ENCODE results near the gene CLCN6. TPM values are rescaled to one million over a fixed set of nuclear protein-coding genes. Genes with fewer than 3 reads are reported as not detected.

The CLCN6 gene
- total and polyA plus RNA-seq, 4 donors = 5.0 to 9.0 (median 6.5) TPM

DNA sequence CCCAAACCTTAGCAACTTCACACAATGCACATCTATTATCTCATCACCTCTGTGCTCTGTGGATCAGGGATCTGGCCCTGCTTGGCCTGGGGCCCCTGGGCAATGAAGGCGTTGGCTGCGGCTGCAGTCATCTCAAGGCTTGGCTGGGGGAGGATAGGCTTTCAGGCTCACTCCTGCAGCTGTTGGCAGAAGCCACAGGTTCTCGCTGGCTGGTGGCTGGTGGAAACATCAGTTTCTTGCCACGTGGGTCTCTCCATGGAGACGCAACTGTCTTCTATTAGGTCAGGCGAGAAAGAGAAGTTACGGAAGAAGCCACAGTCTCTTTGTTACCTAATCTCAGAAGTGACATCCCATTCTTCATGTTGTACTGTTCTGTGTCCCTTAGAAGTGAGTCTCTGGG lies 45.2 kb downstream of the CLCN6 start:
- Histone ChIP-seq H3K4me1 (ENCODE audit: control insufficient read depth in 4 of 4, insufficient read depth in 4 of 4, low read length in 3 of 4) (no peaks in the 10 kb centered on the region), H3K36me3 (ENCODE audit: control insufficient read depth in 4 of 4, insufficient read depth in 3 of 4, low read depth in 1 of 4, low read length in 3 of 4) (peaks cover 0 to 2% (median 0%) of the 10 kb centered on the region in 4 donors), H3K9me3 (ENCODE audit: control insufficient read depth in 4 of 4, low read length in 3 of 4) (no peaks in the 10 kb centered on the region), H3K4me3 (ENCODE audit: low read depth in 1 of 3, low read length in 3 of 3) (no peak overlapping the region), H3K9ac (ENCODE audit: low read depth in 1 of 2, low read length in 2 of 2) (no peak overlapping the region), H3K27ac (ENCODE audit: low read depth in 1 of 2, low read length in 2 of 2) (no peak overlapping the region), H3K27me3 (ENCODE audit: control insufficient read depth in 4 of 4, insufficient read depth in 4 of 4, low read length in 3 of 4) (no peaks in the 10 kb centered on the region)
- TF ChIP-seq REST (IDR thresholded peaks at IDR 0.05) = no peak
- TF ChIP-seq ATF3 (IDR thresholded peaks at IDR 0.05) = no peak
- no peak for TF ChIP-seq RXRA (IDR thresholded peaks at IDR 0.05)
- DNase-seq (ENCODE audit: low spot score) = no peak
- WGBS = 71% methylated on average over 7 of the region's 7 CpGs

- WGBS = 68% methylated on average over 8 of the region's 8 CpGs
- H3K27me3 ChIP-seq (ENCODE audit: control insufficient read depth in 4 of 4, insufficient read depth in 4 of 4, low read length in 3 of 4) = peaks cover 0 to 15% (median under 1%) of the 10 kb centered on the region in 4 donors
- TF ChIP-seq TAF1 (conservative IDR thresholded peaks at IDR 0.05) = no peak
Measured at GRCh38 chr1:11854519-11854918, 48.5 kb downstream of the CLCN6 start.

GRCh38 chr1:11855430-11855829 lies 49.4 kb downstream of the CLCN6 start:
- Histone ChIP-seq H3K27ac (ENCODE audit: low read depth in 1 of 2, low read length in 2 of 2) (no peak overlapping the region), H3K4me3 (ENCODE audit: low read depth in 1 of 3, low read length in 3 of 3) (no peak overlapping the region), H3K9ac (ENCODE audit: low read depth in 1 of 2, low read length in 2 of 2) (no peak overlapping the region), H3K9me3 (ENCODE audit: control insufficient read depth in 4 of 4, low read length in 3 of 4) (no peaks in the 10 kb centered on the region), H3K4me1 (ENCODE audit: control insufficient read depth in 4 of 4, insufficient read depth in 4 of 4, low read length in 3 of 4) (peaks cover 0 to 4% (median 2%) of the 10 kb centered on the region in 4 donors), H3K36me3 (ENCODE audit: control insufficient read depth in 4 of 4, insufficient read depth in 3 of 4, low read depth in 1 of 4, low read length in 3 of 4) (no peaks in the 10 kb centered on the region), H3K27me3 (ENCODE audit: control insufficient read depth in 4 of 4, insufficient read depth in 4 of 4, low read length in 3 of 4) (peaks cover 0 to 17% (median under 1%) of the 10 kb centered on the region in 4 donors)
- no peak for TF ChIP-seq HNF4G (IDR thresholded peaks at IDR 0.05)
- no peak for TF ChIP-seq YY1 (IDR thresholded peaks at IDR 0.05)
- no peak for TF ChIP-seq RXRA (IDR thresholded peaks at IDR 0.05)
- TF ChIP-seq, protein P1, sequence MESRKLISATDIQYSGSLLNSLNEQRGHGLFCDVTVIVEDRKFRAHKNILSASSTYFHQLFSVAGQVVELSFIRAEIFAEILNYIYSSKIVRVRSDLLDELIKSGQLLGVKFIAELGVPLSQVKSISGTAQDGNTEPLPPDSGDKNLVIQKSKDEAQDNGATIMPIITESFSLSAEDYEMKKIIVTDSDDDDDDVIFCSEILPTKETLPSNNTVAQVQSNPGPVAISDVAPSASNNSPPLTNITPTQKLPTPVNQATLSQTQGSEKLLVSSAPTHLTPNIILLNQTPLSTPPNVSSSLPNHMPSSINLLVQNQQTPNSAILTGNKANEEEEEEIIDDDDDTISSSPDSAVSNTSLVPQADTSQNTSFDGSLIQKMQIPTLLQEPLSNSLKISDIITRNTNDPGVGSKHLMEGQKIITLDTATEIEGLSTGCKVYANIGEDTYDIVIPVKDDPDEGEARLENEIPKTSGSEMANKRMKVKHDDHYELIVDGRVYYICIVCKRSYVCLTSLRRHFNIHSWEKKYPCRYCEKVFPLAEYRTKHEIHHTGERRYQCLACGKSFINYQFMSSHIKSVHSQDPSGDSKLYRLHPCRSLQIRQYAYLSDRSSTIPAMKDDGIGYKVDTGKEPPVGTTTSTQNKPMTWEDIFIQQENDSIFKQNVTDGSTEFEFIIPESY (IDR thresholded peaks at IDR 0.05) = no peak
- TF ChIP-seq REST (IDR thresholded peaks at IDR 0.05) = no peak
- no peak for TF ChIP-seq FOXA2 (IDR thresholded peaks at IDR 0.05)
- no peak for TF ChIP-seq TAF1 (conservative IDR thresholded peaks at IDR 0.05)
- TF ChIP-seq, protein P2, sequence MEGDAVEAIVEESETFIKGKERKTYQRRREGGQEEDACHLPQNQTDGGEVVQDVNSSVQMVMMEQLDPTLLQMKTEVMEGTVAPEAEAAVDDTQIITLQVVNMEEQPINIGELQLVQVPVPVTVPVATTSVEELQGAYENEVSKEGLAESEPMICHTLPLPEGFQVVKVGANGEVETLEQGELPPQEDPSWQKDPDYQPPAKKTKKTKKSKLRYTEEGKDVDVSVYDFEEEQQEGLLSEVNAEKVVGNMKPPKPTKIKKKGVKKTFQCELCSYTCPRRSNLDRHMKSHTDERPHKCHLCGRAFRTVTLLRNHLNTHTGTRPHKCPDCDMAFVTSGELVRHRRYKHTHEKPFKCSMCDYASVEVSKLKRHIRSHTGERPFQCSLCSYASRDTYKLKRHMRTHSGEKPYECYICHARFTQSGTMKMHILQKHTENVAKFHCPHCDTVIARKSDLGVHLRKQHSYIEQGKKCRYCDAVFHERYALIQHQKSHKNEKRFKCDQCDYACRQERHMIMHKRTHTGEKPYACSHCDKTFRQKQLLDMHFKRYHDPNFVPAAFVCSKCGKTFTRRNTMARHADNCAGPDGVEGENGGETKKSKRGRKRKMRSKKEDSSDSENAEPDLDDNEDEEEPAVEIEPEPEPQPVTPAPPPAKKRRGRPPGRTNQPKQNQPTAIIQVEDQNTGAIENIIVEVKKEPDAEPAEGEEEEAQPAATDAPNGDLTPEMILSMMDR (IDR thresholded peaks at IDR 0.05; ENCODE audit: low read depth, low read length, missing input control) = no peak
- no peak for TF ChIP-seq HNF4A (conservative IDR thresholded peaks at IDR 0.05)
- no peak for TF ChIP-seq ATF3 (IDR thresholded peaks at IDR 0.05)
- TF ChIP-seq EGR1 (IDR thresholded peaks at IDR 0.05; ENCODE audit: low read depth in 2 of 2) = no peak
- TF ChIP-seq FOXA1 (IDR thresholded peaks at IDR 0.05) = no peak
- TF ChIP-seq SP1 (IDR thresholded peaks at IDR 0.05) = no peak
- TF ChIP-seq MAX (IDR thresholded peaks at IDR 0.05) = no peak
- no peak for DNase-seq (ENCODE audit: low spot score)
- 53% methylated on average over 8 of the region's 8 CpGs for WGBS

More at GRCh38 chr1:11854519-11854918, 48.5 kb downstream of the CLCN6 start:
- H3K4me3 ChIP-seq (ENCODE audit: low read depth in 1 of 3, low read length in 3 of 3) = no peak overlapping the region
- peaks cover 0 to 4% (median 2%) of the 10 kb centered on the region in 4 donors for H3K4me1 ChIP-seq (ENCODE audit: control insufficient read depth in 4 of 4, insufficient read depth in 4 of 4, low read length in 3 of 4)
- H3K9me3 ChIP-seq (ENCODE audit: control insufficient read depth in 4 of 4, low read length in 3 of 4) = no peaks in the 10 kb centered on the region
- DNase-seq (ENCODE audit: low spot score) = no peak
- no peak overlapping the region for H3K9ac ChIP-seq (ENCODE audit: low read depth in 1 of 2, low read length in 2 of 2)
- H3K27ac ChIP-seq (ENCODE audit: low read depth in 1 of 2, low read length in 2 of 2) = no peak overlapping the region
- no peaks in the 10 kb centered on the region for H3K36me3 ChIP-seq (ENCODE audit: control insufficient read depth in 4 of 4, insufficient read depth in 3 of 4, low read depth in 1 of 4, low read length in 3 of 4)

All from liver (tissue), 9 donors.